PC-9 (cell line): ENCODE results near the gene NGEF.

Source experiments
- CTCF ChIP-seq: fragments of 200-600 bp; sonication (generic); conservative IDR thresholded peaks from 2 replicates; pipeline ENCODE4 v1.6.1; 2017; ENCODE audit warnings: mixed run types, antibody characterized with exemption, mild to moderate bottlenecking, moderate library complexity
- EZH2 ChIP-seq: fragments of 200-600 bp; sonication (generic); IDR thresholded peaks from 2 replicates; pipeline ENCODE4 v1.8.0; 2017; ENCODE audit warnings: antibody characterized with exemption, low read depth

GRCh38 chr2:232976176-232976575, 36.9 kb downstream of the NGEF start:
- TF ChIP-seq CTCF (no peak), EZH2 (no peak)
